ENCODE data around the gene CIDEB. TPM values are rescaled to one million over a fixed set of nuclear protein-coding genes. Genes with fewer than 3 reads are reported as not detected.

CIDEB gene
- total and polyA plus RNA-seq, 2 of the 4 experiments (the other 2 are of a cell fraction) = under 0.01 to 0.19 TPM

DNA sequence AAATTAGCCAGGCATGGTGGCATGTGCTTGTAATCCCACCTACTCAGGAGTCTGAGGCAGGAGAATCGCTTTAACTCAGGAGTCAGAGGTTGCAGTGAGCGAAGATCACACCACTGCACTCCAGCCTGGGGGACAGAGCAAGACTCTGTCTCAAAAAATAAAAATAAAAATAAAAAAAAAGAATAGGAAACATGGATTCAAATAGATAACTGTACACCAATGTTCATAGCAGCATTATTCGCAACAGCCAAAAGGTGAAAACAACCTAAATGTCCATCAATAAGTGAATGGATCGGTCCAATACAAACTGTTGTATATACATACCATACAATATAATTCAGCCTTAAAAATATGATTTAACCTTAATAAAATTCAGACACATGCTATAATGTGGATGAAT lies 35.1 kb upstream of the CIDEB start:
- in situ Hi-C loops (cut with MboI; ENCODE audit: low sequenced_read_pairs) (no loop called here), dilution Hi-C loops (cut with HindIII; ENCODE audit: low sequenced_read_pairs, unreplicated experiment) (no loop called here), intact Hi-C loops (cut with micrococcal nuclease) (no loop called here)
- H3K9me3 ChIP-seq (ENCODE audit: control insufficient read depth, insufficient read depth, low read length) = no peaks in the 10 kb centered on the region; the same call in 1 of the 2 replicates
- H3K56ac ChIP-seq (ENCODE audit: extremely low read depth, insufficient read depth, low read length) = no peak overlapping the region
- ATAC-seq (ENCODE audit: low read depth) = no peak
- no peak overlapping the region for H4K8ac ChIP-seq (ENCODE audit: low read depth in 2 of 2, low read length in 2 of 2)
- peaks cover 64% of the 10 kb centered on the region for H3K27me3 ChIP-seq (ENCODE audit: control insufficient read depth, insufficient read depth, low read length)
- no peak overlapping the region for H2AK5ac ChIP-seq (ENCODE audit: low read depth, low read length)
- H3K9ac ChIP-seq (ENCODE audit: low read depth, low read length) = no peak overlapping the region
- H2BK5ac ChIP-seq (ENCODE audit: low read depth, low read length, poor library complexity, severe bottlenecking) = no peak overlapping the region
- no peak for DNase-seq
- TF ChIP-seq, protein P1, sequence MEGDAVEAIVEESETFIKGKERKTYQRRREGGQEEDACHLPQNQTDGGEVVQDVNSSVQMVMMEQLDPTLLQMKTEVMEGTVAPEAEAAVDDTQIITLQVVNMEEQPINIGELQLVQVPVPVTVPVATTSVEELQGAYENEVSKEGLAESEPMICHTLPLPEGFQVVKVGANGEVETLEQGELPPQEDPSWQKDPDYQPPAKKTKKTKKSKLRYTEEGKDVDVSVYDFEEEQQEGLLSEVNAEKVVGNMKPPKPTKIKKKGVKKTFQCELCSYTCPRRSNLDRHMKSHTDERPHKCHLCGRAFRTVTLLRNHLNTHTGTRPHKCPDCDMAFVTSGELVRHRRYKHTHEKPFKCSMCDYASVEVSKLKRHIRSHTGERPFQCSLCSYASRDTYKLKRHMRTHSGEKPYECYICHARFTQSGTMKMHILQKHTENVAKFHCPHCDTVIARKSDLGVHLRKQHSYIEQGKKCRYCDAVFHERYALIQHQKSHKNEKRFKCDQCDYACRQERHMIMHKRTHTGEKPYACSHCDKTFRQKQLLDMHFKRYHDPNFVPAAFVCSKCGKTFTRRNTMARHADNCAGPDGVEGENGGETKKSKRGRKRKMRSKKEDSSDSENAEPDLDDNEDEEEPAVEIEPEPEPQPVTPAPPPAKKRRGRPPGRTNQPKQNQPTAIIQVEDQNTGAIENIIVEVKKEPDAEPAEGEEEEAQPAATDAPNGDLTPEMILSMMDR (conservative IDR thresholded peaks at IDR 0.05; ENCODE audit: low read depth, low read length) = no peak
- TF ChIP-seq RCOR1 (IDR thresholded peaks at IDR 0.05; ENCODE audit: insufficient replicate concordance, low read length) = no peak
- no peak for TF ChIP-seq MXI1 (IDR thresholded peaks at IDR 0.05; ENCODE audit: borderline replicate concordance, low read depth, low read length)
- TF ChIP-seq CHD1 (IDR thresholded peaks at IDR 0.05; ENCODE audit: low read depth, low read length) = no peak
- no peak for TF ChIP-seq RAD21 (IDR thresholded peaks at IDR 0.05; ENCODE audit: low read length)
- no peak for TF ChIP-seq MAZ (IDR thresholded peaks at IDR 0.05; ENCODE audit: borderline replicate concordance, low read depth, low read length)
- TF ChIP-seq FOS (IDR thresholded peaks at IDR 0.05; ENCODE audit: low read depth, low read length) = no peak
- TF ChIP-seq NFE2L2 (IDR thresholded peaks at IDR 0.05; ENCODE audit: low read depth, low read length) = no peak
- no peak for TF ChIP-seq USF2 (IDR thresholded peaks at IDR 0.05; ENCODE audit: low read depth, low read length)
- TF ChIP-seq, protein P2, sequence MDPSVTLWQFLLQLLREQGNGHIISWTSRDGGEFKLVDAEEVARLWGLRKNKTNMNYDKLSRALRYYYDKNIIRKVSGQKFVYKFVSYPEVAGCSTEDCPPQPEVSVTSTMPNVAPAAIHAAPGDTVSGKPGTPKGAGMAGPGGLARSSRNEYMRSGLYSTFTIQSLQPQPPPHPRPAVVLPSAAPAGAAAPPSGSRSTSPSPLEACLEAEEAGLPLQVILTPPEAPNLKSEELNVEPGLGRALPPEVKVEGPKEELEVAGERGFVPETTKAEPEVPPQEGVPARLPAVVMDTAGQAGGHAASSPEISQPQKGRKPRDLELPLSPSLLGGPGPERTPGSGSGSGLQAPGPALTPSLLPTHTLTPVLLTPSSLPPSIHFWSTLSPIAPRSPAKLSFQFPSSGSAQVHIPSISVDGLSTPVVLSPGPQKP (IDR thresholded peaks at IDR 0.05; ENCODE audit: borderline replicate concordance, low read depth, low read length) = no peak
- TF ChIP-seq SMC3 (IDR thresholded peaks at IDR 0.05; ENCODE audit: low read depth, low read length) = no peak
- no peak for TF ChIP-seq MAFK (IDR thresholded peaks at IDR 0.05; ENCODE audit: low read depth, low read length)
- no peak for TF ChIP-seq CEBPB (IDR thresholded peaks at IDR 0.05; ENCODE audit: low read depth, low read length)
- no peak for TF ChIP-seq BHLHE40 (IDR thresholded peaks at IDR 0.05; ENCODE audit: low read depth, low read length)
- no peak for TF ChIP-seq POLR2A (IDR thresholded peaks at IDR 0.05; ENCODE audit: low read depth, low read length)
- TF ChIP-seq RFX5 (IDR thresholded peaks at IDR 0.05; ENCODE audit: low read depth, low read length) = no peak
- H3K27ac ChIP-seq (ENCODE audit: insufficient read depth, low read length) = no peak overlapping the region
- 100% methylated on average over 1 of the region's 4 CpGs; no CpG with 5 or more reads in 1 of the 2 experiments for WGBS, 2 experiments (ENCODE audit: extremely low coverage in 2 of 2, insufficient read length in 1 of 2)
- POLR2A ChIA-PET (ENCODE audit: unreplicated experiment) = no interaction called here
- H3K4me1 ChIP-seq (ENCODE audit: control insufficient read depth, insufficient read depth, low read length) = no peaks in the 10 kb centered on the region
- H3K4me2 ChIP-seq (ENCODE audit: low read depth, low read length) = no peak overlapping the region
- H2BK15ac ChIP-seq (ENCODE audit: low read depth, low read length) = no peak overlapping the region
- H2AK9ac ChIP-seq (replicated peaks; ENCODE audit: low read depth, low read length, poor library complexity) = no peak overlapping the region
- H3K14ac ChIP-seq (replicated peaks; ENCODE audit: low read depth, low read length) = no peak overlapping the region
- H3K18ac ChIP-seq (ENCODE audit: low read depth, low read length) = no peak overlapping the region
- no peaks in the 10 kb centered on the region for H3K79me1 ChIP-seq (ENCODE audit: low read depth in 1 of 2, low read length in 2 of 2)
- no TSS peak for BruUV-seq (replicated peaks)
- H2BK120ac ChIP-seq (ENCODE audit: low read depth, low read length) = no peak overlapping the region
- H3K9me1 ChIP-seq (ENCODE audit: insufficient read depth, low read length) = no peaks in the 10 kb centered on the region
- H2AFZ ChIP-seq (replicated peaks; ENCODE audit: low read length, poor library complexity) = no peak overlapping the region
- H3K23ac ChIP-seq (ENCODE audit: low read depth, low read length) = no peak overlapping the region
- H3K4ac ChIP-seq (ENCODE audit: low read depth, low read length) = no peak overlapping the region
- no peak overlapping the region for H3K4me3 ChIP-seq (ENCODE audit: insufficient read depth, low read depth, low read length)
- no peaks in the 10 kb centered on the region for H4K20me1 ChIP-seq (ENCODE audit: insufficient read depth, low read length)
- no peak overlapping the region for H2BK20ac ChIP-seq (ENCODE audit: low read depth, low read length)
- no peak overlapping the region for H4K5ac ChIP-seq (ENCODE audit: low read depth, low read length)
- CTCF ChIA-PET = interaction anchor here (1.1 kb wide), 1 partner anchor 9 kb away, joined by 4 read pairs; no protein-coding TSS in a partner anchor
- no peak overlapping the region for H4K91ac ChIP-seq (ENCODE audit: insufficient read depth, low read depth, low read length)
- H3K36me3 ChIP-seq (ENCODE audit: control insufficient read depth, insufficient read depth, low read length) = no peaks in the 10 kb centered on the region
